ENCODE results near the gene SMIM11. TPM values are rescaled to one million over a fixed set of nuclear protein-coding genes. Genes with fewer than 3 reads are reported as not detected.
"Not testable (repeated sequence)": the region's sequence is repeated elsewhere in the genome, so short reads cannot be mapped to it uniquely, and the experiment has no call there.

SMIM11 gene
- total and polyA plus RNA-seq, 2 donors, result 3.0 to 17.3 TPM

DNA sequence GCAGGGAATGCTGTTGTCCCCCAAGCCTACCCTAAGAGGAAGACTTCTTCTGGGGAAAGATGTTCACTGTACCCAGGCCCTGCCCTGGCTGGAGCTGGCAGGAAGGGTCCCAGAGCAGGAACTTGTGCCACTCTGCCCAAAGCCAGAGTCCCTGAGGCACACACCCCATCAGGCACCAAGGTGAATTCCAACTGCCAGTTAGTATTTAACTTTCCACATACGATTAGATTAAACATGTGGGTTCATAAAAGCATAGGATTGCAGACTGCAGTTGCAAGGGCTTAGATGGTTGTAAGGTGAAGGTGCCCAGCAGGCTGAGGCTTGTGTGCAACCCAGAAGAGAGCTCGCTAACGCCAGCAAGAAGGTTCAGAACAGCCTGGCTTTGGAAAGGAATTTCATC is 11.6 kb upstream of the SMIM11 start, which contains the start of gene KCNE2:
Gene KCNE2 (plus strand): TSS at position 274 of the 400 bp plus-strand sequence. CDS start 6,473 bp downstream, outside the sequence.
- H3K36me3 ChIP-seq (ENCODE audit: insufficient read depth), result no peaks in the 10 kb centered on the region
- no peaks in the 10 kb centered on the region for H3K4me1 ChIP-seq (ENCODE audit: insufficient read depth)
- H3K4me3 ChIP-seq (ENCODE audit: low read depth, low read length), result no peak within 1 kb of the TSS
- WGBS, result 79% methylated on average over 3 of the region's 3 CpGs
- DNase-seq (ENCODE audit: extremely low spot score), result no peak
- H3K27ac ChIP-seq (ENCODE audit: low read depth), result no peak within 1 kb of the TSS

DNA sequence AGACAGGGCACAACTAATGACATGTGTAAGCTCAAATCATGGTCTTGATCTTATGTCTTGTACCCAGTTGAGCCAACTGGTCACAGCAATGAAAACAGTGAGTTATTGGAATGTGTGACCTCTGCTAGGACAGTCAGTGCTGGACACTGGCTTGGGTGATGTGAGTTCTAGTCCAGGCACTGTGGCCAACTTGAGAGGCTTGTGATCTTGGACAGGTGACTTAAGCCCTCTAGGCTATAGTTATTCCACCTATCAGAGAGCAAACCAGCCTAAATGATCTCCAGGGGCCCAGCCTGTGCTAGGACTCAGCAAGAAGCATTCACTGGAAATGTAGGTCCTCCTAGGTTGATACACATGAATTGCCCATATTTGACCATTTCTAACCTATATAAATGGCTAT is 10.4 kb upstream of the SMIM11 start:
- no peaks in the 10 kb centered on the region for H3K36me3 ChIP-seq (ENCODE audit: insufficient read depth)
- no peaks in the 10 kb centered on the region for H3K4me1 ChIP-seq (ENCODE audit: insufficient read depth)
- DNase-seq (ENCODE audit: extremely low spot score), result no peak
- H3K27ac ChIP-seq (ENCODE audit: low read depth), result no peak overlapping the region
- no peak overlapping the region for H3K4me3 ChIP-seq (ENCODE audit: low read depth, low read length)

DNA sequence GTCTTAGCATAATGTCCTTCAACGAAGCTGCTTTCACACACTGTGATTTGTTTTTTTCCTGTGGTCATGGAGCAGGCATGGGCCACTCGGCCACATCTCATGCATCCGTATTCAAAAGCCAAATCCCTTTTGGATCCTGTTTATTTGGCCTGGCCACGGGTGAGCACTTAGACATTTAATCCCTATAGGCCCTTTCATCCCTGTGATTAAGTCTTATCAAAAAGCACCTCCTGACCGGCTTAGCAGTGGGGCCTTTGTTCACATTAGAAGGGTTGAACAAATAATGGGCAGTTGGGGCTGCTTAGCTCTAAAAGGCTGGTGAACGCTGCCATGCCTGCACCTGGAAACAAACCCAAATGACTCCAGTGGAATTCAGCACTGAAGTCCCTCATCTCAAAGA is 9.5 kb upstream of the SMIM11 start:
- WGBS, result 64% methylated on average over 6 of the region's 6 CpGs
- Histone ChIP-seq H3K4me3 (ENCODE audit: low read depth, low read length) (no peak overlapping the region), H3K27ac (ENCODE audit: low read depth) (no peak overlapping the region), H3K4me1 (ENCODE audit: insufficient read depth) (no peaks in the 10 kb centered on the region), H3K36me3 (ENCODE audit: insufficient read depth) (no peaks in the 10 kb centered on the region)
- DNase-seq (ENCODE audit: extremely low spot score), result no peak

DNA sequence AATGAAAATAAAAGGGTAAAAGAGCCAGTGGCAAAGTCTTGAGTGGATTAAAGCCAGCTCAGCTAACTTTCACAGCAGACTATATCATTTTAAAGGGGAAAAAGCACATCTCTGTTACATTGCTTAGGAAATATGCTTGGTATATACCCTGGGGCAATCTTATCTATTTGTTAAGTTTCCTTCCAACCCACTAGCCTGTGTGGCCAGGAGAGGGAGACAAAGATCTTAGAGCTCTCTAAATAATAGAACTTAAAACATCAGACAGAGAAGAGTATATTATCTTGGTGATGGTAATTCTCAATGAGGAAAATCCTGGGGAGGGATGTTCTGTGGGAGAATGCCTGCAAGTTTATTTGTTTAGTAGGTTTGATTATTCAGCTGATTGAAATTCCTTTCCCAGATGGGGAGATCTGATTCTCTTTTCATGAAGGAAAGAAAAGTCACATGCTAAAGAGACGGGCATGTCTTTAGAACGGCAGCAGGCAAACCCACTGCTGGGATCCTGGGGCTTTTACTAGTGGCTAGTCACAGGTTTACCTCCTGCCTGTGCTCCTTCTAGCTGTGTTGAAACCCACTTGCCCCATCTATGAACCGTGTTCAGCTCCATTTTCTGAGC is 7.9 kb upstream of the SMIM11 start:
- no peak for DNase-seq (ENCODE audit: extremely low spot score)
- no peak overlapping the region for H3K4me3 ChIP-seq (ENCODE audit: low read depth, low read length)
- H3K36me3 ChIP-seq (ENCODE audit: insufficient read depth), result no peaks in the 10 kb centered on the region
- no peak overlapping the region for H3K27ac ChIP-seq (ENCODE audit: low read depth)
- H3K4me1 ChIP-seq (ENCODE audit: insufficient read depth), result no peaks in the 10 kb centered on the region
- WGBS, result 60% methylated on average over 3 of the region's 3 CpGs

DNA sequence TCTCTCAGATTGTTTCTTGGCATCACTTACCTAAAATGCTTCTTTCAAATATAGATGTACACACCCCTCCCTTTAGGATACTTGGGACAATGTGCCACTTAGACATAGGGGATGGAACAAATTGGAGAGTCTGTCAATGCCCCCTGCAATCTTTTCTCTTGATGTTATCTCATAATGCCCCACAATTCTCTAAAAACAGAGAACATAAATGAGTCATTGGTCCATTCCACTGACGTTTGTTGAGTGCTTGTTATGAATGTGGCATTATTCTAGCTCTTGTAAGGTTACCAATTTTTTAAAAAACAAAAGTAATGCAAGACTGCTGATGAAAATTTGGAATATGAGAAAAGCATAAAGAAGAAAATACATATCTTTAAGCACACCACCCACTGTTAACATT is 5.6 kb upstream of the SMIM11 start:
- no peak overlapping the region for H3K27ac ChIP-seq (ENCODE audit: low read depth)
- DNase-seq (ENCODE audit: extremely low spot score), result no peak
- H3K36me3 ChIP-seq (ENCODE audit: insufficient read depth), result no peaks in the 10 kb centered on the region
- no peak overlapping the region for H3K4me3 ChIP-seq (ENCODE audit: low read depth, low read length)
- H3K4me1 ChIP-seq (ENCODE audit: insufficient read depth), result no peaks in the 10 kb centered on the region
- WGBS, result 36% methylated on average over 1 of the region's 1 CpG

DNA sequence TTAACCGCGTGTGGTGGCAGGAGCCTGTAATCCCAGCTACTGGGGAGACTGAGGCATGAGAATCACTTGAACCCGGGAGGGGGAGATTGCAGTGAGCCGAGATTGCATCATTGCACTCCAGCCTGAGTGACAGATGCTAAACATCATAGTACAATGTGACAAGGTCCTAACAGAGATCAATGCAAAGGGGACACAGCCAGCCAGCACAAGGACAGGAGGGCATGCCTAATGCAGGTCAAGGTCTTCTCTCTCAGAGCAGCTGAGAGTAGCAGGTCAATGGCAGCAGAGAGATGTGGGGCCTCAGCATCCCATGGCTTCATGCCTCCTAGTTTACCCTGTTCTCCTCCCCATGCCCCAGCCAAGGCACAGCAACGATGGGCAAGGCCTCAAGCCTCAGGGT is 3.0 kb upstream of the SMIM11 start:
- WGBS, result 89% methylated on average over 5 of the region's 5 CpGs
- H3K4me3 ChIP-seq (ENCODE audit: low read depth, low read length), result no peak overlapping the region
- H3K4me1 ChIP-seq (ENCODE audit: insufficient read depth), result no peaks in the 10 kb centered on the region
- no peak for DNase-seq (ENCODE audit: extremely low spot score)
- no peaks in the 10 kb centered on the region for H3K36me3 ChIP-seq (ENCODE audit: insufficient read depth)
- no peak overlapping the region for H3K27ac ChIP-seq (ENCODE audit: low read depth)

DNA sequence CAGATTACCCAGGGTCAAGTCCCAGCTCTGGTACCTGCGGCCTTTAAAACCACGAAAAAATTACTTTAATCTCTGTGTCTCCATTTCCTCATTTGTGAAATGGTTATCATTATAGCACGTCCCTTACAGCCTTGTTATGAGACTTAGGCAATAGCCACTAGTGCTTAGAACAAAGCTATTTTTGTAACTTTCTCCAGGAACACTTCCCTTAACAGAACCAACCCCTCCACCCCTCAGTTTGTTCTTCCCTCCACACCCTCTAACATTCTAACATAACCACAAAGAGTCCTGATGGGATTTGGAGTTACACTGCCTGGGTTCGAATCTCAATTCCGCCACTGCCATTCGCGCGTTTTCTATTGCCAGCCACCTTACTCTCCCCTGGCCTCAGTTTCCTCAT is 845 bp upstream of the SMIM11 start:
- no CpG with 5 or more reads among the region's 8 CpGs for WGBS
- not testable (repeated sequence) for DNase-seq (ENCODE audit: extremely low spot score)

DNA sequence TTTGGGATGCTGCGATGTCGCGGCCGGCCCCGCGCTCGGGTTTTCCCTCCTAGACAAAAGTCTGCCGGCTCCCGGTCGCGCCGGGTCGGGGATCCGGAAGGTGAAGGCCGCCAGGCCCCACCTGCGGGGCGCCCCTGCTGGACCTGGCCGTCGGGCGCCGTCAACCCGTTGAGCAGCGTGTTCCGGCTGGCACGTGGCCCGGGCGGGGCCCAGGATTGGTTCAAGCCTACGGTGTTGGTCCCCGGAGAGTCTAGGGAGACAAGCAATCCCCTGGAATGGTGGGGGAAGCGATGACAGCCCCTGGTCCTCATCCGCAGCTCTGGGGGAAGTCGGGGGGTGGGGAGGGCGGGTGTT is 289 bp downstream of the SMIM11 start:
- H3K36me3 ChIP-seq (ENCODE audit: insufficient read depth); H3K27ac ChIP-seq (ENCODE audit: low read depth); H3K4me1 ChIP-seq (ENCODE audit: insufficient read depth); DNase-seq (ENCODE audit: extremely low spot score); H3K4me3 ChIP-seq (ENCODE audit: low read depth, low read length): not testable (repeated sequence)
- WGBS, result no CpG with 5 or more reads among the region's 33 CpGs

More for the DNA sequence above, 845 bp upstream of the SMIM11 start:
- not testable (repeated sequence) for H3K36me3 ChIP-seq (ENCODE audit: insufficient read depth); H3K4me1 ChIP-seq (ENCODE audit: insufficient read depth); H3K27ac ChIP-seq (ENCODE audit: low read depth); H3K4me3 ChIP-seq (ENCODE audit: low read depth, low read length)

DNA sequence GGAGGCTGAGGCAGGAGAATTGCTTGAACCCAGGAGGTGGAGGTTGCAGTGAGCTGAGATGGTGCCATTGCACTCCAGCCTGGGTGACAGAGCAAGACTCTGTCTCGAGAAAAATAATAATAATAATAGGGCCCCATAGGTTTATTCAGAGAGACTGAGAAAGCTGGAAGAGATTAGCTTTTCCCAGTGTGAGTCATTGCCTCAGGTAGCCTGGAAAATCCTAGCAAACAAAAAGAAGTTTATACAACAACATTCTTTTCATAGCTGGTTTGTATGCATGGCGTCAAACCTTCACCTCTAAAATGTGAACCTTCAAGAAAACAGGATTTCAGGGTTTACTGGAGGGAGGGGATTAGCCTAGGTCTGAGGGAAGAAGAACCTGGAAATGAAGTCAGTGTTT is 7.8 kb downstream of the SMIM11 start:
- H3K4me3 ChIP-seq (ENCODE audit: low read depth, low read length); H3K36me3 ChIP-seq (ENCODE audit: insufficient read depth); DNase-seq (ENCODE audit: extremely low spot score); H3K4me1 ChIP-seq (ENCODE audit: insufficient read depth); H3K27ac ChIP-seq (ENCODE audit: low read depth): not testable (repeated sequence)
- WGBS, result no CpG with 5 or more reads among the region's 2 CpGs

DNA sequence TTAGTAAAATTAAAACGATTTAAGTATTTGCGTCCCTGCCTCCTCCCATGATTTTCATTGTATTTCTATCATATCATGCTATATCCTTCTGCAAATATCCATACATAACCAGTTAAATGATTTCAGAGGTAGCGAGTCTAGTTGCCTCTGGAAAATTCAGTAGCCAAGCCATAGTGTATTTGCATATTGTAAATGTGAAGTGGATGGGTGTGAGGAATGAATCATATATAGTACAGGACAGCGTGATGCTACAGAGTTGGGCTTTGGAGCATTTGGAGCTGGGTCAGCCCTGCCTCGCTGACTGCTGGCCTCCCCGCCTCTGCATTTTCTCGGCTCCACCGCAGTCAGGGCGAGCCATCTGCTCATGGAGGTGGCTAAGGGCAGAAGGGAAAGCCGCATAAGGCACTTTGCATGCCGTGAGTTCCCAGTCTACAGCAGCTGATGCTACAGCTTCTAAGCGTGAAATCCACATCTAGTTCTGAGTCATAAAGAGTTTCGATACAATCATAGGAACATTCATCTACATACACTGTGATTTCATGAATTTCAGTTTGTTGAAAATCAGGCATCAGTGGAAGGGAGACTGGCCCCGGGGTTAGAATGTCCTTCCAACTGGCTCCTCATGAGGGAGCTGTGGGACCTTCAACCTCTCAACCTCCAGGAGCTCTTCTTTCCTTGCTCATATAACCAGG is 8.6 kb downstream of the SMIM11 start:
- not testable (repeated sequence) for H3K27ac ChIP-seq (ENCODE audit: low read depth); DNase-seq (ENCODE audit: extremely low spot score); H3K4me3 ChIP-seq (ENCODE audit: low read depth, low read length); H3K4me1 ChIP-seq (ENCODE audit: insufficient read depth); H3K36me3 ChIP-seq (ENCODE audit: insufficient read depth)
- WGBS, result no CpG with 5 or more reads among the region's 14 CpGs

DNA sequence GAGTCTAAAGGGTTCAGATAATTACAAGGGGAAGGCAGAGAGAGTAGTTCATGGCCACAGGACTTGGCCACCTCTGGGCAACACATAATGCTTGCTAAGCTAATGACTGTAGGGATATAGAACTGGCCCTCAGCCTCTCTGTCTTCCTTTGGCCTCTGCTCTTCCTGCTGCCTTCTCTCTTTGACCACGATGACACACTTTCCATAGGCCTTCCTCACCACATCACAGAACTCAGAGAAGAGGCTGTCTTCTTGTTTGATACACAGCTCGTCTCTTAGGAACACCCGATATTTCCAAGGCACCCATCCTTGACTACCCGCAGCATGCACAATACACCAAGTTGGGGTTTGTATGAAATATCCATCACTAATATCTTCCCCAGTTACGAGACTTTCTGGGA is 25.2 kb downstream of the SMIM11 start:
- whole genome bisulfite sequencing, result no CpG with 5 or more reads among the region's 5 CpGs
- DNase-seq (ENCODE audit: extremely low spot score); H3K27ac ChIP-seq (ENCODE audit: low read depth); H3K4me3 ChIP-seq (ENCODE audit: low read depth, low read length); H3K36me3 ChIP-seq (ENCODE audit: insufficient read depth); H3K4me1 ChIP-seq (ENCODE audit: insufficient read depth): not testable (repeated sequence)

DNA sequence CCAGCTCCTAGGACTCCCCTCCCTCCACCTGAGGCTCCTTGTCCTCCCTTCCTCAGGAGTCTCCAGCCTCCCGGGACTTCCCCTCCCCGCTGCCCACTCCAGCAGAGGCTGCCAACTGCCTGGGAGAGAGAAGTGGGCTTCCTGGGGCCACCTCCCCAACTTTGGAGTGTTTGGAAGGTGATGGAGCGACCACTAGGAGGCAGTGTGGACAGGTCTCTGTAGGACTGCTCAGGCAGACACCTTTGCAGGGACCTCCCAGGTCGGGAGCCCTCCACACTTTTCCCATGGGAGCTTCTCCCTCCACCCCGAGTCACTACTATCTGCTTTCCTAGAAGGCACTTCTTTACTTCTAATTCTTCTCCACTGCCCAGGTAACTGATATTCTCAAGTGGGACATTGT is 29.4 kb downstream of the SMIM11 start:
- H3K27ac ChIP-seq (ENCODE audit: low read depth); DNase-seq (ENCODE audit: extremely low spot score): not testable (repeated sequence)
- no CpG with 5 or more reads among the region's 5 CpGs for WGBS

DNA sequence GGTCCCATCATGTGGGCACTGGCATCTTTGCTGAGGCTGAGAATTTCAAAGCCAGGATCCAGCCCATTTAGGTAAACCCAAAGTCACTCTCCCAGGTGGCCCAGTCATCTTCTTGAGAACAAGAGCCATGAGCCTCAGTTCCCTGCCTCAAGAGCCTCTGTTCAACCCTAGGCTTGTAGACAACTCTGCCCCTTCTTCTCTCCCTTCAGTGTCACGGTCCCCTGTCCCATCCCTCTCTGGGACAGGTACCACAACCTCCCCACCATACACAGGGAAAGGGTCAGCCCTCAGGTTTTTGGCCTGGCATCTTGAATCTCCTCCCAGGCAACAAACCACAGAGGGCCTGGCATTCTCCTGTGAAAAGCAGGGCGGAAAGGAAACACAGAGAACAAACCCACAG is 30.4 kb downstream of the SMIM11 start:
- not testable (repeated sequence) for H3K4me1 ChIP-seq (ENCODE audit: insufficient read depth); DNase-seq (ENCODE audit: extremely low spot score); H3K27ac ChIP-seq (ENCODE audit: low read depth); H3K36me3 ChIP-seq (ENCODE audit: insufficient read depth); H3K4me3 ChIP-seq (ENCODE audit: low read depth, low read length)
- WGBS, result no CpG with 5 or more reads among the region's 2 CpGs

More for the DNA sequence above, 29.4 kb downstream of the SMIM11 start:
- H3K4me1 ChIP-seq (ENCODE audit: insufficient read depth); H3K36me3 ChIP-seq (ENCODE audit: insufficient read depth); H3K4me3 ChIP-seq (ENCODE audit: low read depth, low read length): not testable (repeated sequence)

DNA sequence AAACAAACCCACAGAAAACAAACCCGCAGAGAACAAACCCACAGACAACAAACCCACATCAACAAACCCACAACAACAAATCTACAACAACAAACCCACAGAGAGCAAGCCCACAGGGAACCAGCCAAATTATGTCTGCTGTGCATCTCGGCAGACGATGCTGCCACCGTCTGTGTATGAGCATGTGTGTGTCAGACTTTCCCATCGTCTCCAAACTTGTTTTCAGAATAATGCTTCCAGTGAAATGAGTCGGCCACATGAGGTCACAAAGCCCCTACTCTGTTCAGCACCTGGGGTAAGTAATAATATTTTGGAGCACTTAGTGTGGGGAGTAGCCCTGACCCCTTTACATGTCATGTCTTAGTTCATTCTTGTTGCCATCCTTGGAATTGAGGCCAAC is 30.8 kb downstream of the SMIM11 start:
- DNase-seq (ENCODE audit: extremely low spot score); H3K27ac ChIP-seq (ENCODE audit: low read depth); H3K4me3 ChIP-seq (ENCODE audit: low read depth, low read length); H3K36me3 ChIP-seq (ENCODE audit: insufficient read depth); H3K4me1 ChIP-seq (ENCODE audit: insufficient read depth): not testable (repeated sequence)
- WGBS, result no CpG with 5 or more reads among the region's 6 CpGs
